ENCODE measurements around the gene NIT2.

The NIT2 gene

GRCh38 chr3:100400419-100400779 lies 65.8 kb downstream of the NIT2 start:
- DNase-seq = peak; percentile 59

DNA sequence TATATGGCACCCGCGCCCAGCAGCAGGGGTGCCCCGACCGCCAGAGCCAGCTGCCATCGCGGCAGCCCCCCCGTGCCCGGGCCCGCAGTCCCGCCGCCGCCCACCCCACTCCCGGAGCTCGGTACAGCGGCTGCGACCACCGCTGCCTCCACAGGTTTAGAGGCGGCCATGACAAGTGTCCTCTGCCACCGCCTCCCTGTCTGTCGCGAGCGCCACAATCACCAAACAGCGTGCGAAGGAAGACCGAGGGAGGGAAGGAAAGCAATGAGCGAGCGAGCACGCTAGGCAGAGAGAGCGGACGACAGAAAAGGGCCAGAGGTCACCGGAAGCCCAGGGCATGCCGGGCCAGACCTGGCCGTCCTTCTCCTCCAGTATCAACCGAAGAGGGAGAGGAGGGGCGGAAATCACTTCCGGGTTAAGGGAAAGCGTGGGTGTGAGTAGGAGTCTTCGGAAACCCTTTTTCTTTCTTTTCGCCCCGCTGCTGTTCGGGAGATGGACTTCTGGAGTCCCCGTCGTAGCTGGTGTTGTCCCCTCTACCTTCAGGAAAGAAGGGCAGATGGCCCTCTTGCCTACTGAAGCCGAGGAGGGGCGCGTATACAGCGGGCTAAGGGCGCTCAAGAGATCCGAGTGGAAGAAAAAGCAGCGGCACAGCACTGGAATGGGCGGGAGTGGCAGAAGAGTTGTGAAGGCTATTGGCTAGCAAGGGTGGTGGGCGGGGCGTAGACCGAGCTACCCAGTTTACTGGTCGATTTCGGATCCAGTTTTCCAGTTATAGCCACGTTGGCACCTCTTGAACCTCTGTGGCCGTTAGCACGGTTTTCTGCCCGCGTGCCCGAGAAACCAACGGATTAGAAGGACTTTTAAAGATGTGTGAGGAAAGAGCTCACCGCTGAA lies 66.5 kb downstream of the NIT2 start, which contains the start of the genes LNP1 and TOMM70:
Gene LNP1 (plus strand): TSS at position 760 of the 894 bp plus-strand sequence. CDS start 28,191 bp downstream, outside the sequence.
Gene TOMM70 (minus strand): TSS at position 310 of the 894 bp plus-strand sequence. CDS start 140 bp downstream, at position 170.
- peak; percentile 99 for DNase-seq

DNA sequence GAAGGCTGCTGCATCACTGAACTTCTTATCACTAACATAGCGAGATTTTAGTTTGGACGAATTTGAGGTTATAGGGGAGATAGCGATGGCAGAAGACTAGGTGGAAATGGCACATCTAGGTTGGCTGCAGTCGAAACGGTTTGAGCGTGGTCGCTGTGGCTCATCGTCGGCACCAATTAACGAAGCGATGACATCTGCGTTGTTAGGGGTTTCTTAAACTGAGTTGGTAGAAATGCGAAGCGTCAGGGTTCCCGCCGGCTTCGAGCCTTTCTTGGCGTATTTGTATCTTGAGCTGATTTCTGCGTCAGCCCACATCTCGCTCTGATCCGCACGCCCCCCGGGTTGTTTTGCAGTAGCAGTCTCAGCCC lies 67.1 kb downstream of the NIT2 start:
- no peak for DNase-seq

DNA sequence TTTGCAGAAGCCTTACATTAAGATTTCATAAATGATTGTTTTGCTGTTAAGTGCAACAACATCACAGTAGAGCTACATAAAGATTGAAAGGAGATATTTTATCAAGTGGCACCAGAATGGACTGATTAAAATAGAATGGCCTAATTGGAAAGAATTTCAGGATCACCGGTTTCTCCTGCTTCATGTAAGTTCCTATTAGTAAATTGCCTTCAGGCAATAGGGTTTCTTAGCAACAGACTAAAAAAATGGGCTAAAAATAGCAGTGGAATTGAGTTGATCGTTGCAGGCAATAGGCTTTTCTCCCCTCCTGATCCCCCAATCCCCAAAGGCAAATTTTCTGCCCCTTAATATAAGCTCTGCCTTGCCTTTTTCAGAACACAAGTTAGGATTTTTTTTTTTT lies 67.7 kb downstream of the NIT2 start:
- DNase-seq = peak; percentile 88

- DNase-seq = peak; percentile 49
Measured at GRCh38 chr3:100402891-100403290, 68.3 kb downstream of the NIT2 start.

DNA sequence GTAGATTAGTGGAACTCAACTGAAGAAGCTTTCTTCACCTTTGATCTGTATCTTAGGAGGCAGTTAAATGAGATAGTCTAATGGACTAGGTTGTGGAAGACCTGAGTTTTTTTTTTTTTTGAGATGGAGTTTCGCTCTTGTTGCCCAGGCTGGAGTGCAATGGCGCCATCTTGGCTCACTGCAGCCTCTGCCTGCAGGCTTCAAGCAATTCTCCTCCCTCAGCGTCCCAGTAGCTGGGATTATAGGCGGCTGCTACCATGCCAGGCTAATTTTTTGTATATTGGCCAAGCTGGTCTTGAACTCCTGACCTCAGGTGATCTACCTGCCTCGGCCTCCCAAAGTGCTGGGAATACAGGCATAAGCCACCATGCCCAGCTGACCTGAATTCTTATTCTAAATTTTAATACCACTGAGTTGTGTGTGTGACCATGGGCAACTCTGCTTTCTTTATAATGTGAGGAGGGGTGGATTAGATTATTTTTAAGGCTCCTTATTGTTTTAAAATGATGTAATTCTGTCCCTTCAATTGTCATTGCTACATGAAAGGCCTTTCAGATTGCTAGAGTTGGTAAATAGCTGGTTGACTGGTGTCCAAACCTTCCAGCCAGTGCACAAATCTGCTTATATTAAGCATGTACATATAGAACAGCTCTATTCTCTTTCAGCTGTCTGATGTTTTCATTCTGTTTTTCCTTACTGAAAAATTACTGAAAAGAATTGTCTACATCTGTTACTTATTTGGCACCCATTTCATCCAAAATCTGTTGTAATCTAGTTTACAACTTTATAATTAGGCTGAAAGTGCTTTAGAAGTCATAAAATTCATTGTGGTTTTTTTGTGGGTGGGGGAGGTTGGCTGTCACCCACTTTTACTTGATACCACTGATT lies 69.0 kb downstream of the NIT2 start:
- DNase-seq = peak; percentile 42

DNA sequence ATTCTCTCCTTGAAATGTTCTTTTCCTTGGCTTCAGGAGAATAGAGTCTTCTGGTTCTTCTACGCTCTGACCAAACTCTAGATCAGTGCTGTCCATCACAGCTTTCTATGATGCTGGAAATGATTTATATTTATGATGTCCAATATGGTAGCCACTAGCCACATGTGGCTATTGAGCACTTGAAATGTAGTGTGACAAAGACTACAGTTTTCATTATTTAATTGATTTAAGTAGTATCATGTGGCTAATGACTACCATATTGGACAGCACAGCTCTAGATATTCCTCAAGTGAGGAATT lies 69.6 kb downstream of the NIT2 start:
- peak; percentile 8 for DNase-seq

GRCh38 chr3:100407164-100407563 lies 72.6 kb downstream of the NIT2 start:
- DNase-seq = no peak

GRCh38 chr3:100407977-100408532 lies 73.5 kb downstream of the NIT2 start:
- no peak for DNase-seq

All from eye (tissue), 1 donor.